Body of pancreas (tissue), 4 donors: ENCODE measurements around the gene RELL2.

Source experiments
- CTCF ChIP-seq, 7 experiments: fragments of 450-650 bp in 4 of 7; fragments of 200-600 bp in 3 of 7; sonication (generic) in 3 of 7; IDR thresholded peaks; one replicate each; pipeline ENCODE4 v1.5.1; 2016 to 2019; ENCODE audit warnings: antibody characterized with exemption in 7 of 7
- POLR2A ChIP-seq, 3 donors: fragments of 450-650 bp; IDR thresholded peaks; one replicate each; pipeline ENCODE4 v1.6.1; 2016; ENCODE audit warnings: antibody characterized with exemption in 3 of 3, mild to moderate bottlenecking in 2 of 3

- TF ChIP-seq CTCF (IDR thresholded peaks at IDR 0.05) (peak; percentile 75 to 90 (median 87)), POLR2A (IDR thresholded peaks at IDR 0.05) (no peak)
These were observed 28.1 kb downstream of the RELL2 start for GRCh38 chr5:141664733-141665461.
